GM12878 (cell line): Measurements from ENCODE around the gene ITSN1. TPM values are rescaled to one million over a fixed set of nuclear protein-coding genes. Genes with fewer than 3 reads are reported as not detected.

Experiments
- ATAC-seq: fragments of 200-7000 bp; cut with Tn5 transposase; 3 replicates; pipeline ENCODE4 v1.9.1; 2020; ENCODE audit warnings: mild to moderate bottlenecking, moderate library complexity
- BruUV-seq: library from RNA; stranded (reverse); fragments of 400-500 nt; replicated peaks from 2 replicates; lab custom pipeline; 2021; lab: Mats Ljungman, UMichigan
- CTCF ChIA-PET: fragments of 300-600 bp; sonication (Branson Sonifier 250); formaldehyde crosslinking; extraction: SDS; loops from one replicate; lab custom pipeline; 2021; ENCODE audit warnings: inconsistent platforms; lab: Yijun Ruan, JAX
- POLR2A ChIA-PET: fragments of 350-600 bp; formaldehyde crosslinking; extraction: SDS; loops from one replicate; lab custom pipeline; 2021; ENCODE audit warnings: inconsistent platforms; lab: Charles Lee
- RAD21 ChIA-PET: fragments of 300-600 bp; sonication (Branson Sonifier 250); formaldehyde crosslinking; loops from one replicate; lab custom pipeline; 2023; ENCODE audit warnings: antibody characterized with exemption; ENCODE audit not compliant: unreplicated experiment; lab: Charles Lee
- SMC1A ChIA-PET: fragments of 300-600 bp; sonication (Branson Sonifier 250); formaldehyde crosslinking; loops from one replicate; lab custom pipeline; 2023; ENCODE audit not compliant: unreplicated experiment, uncharacterized antibody; lab: Charles Lee
- DNase-seq: peaks from one replicate; pipeline ENCODE4 v3.0.0-alpha.2; 2011; ENCODE audit warnings: low read depth, low spot score
- FAIRE-seq: peaks from 3 replicates; lab custom pipeline; 2011; peaks lifted over from hg19 to GRCh38; lab: Jason Lieb, UNC
- H2AFZ ChIP-seq: 2 replicates; pipeline ENCODE4 v1.6.0; 2011; ENCODE audit warnings: low read depth, low read length, control low read depth; ENCODE audit not compliant: control insufficient read depth
- H3K27ac ChIP-seq: 2 replicates; pipeline ENCODE4 v1.5.1; 2011; ENCODE audit warnings: control low read depth; ENCODE audit not compliant: control insufficient read depth, insufficient read depth
- H3K27me3 ChIP-seq, 2 experiments: replicated peaks in 1 of 2; 2 replicates each; pipeline versions ENCODE4 v1.6.0 to v1.6.1; 2011; ENCODE audit warnings: low read length in 1 of 2; ENCODE audit not compliant: control insufficient read depth in 2 of 2, insufficient read depth in 2 of 2
- H3K36me3 ChIP-seq, 2 experiments: 2 replicates each; pipeline ENCODE4 v1.5.1; 2011; ENCODE audit warnings: low read length in 1 of 2; ENCODE audit not compliant: control insufficient read depth in 2 of 2, insufficient read depth in 2 of 2
- H3K4me1 ChIP-seq: 2 replicates; pipeline ENCODE4 v1.6.1; 2011; ENCODE audit warnings: mild to moderate bottlenecking, low read length, moderate library complexity, mixed read lengths; ENCODE audit not compliant: control insufficient read depth, insufficient read depth
- H3K4me2 ChIP-seq: 2 replicates; pipeline ENCODE4 v1.6.0; 2011; ENCODE audit warnings: control low read depth; ENCODE audit not compliant: control insufficient read depth, insufficient read depth
- H3K4me3 ChIP-seq: fragments of 200-600 bp; sonication (generic); 2 replicates; pipeline ENCODE4 v1.5.1; 2016
- H3K79me2 ChIP-seq: 2 replicates; pipeline ENCODE4 v1.6.0; 2011; ENCODE audit warnings: low read length; ENCODE audit not compliant: control insufficient read depth, insufficient read depth
- H3K9ac ChIP-seq: 2 replicates; pipeline ENCODE4 v1.8.0; 2011; ENCODE audit warnings: low read length, control low read depth, mixed read lengths; ENCODE audit not compliant: control insufficient read depth, insufficient read depth
- H3K9me3 ChIP-seq: replicated peaks from 3 replicates; pipeline ENCODE4 v1.5.1; 2011; ENCODE audit warnings: mild to moderate bottlenecking, low read length; ENCODE audit not compliant: control insufficient read depth, insufficient read depth
- H4K20me1 ChIP-seq: 2 replicates; pipeline ENCODE4 v1.6.0; 2011; ENCODE audit not compliant: control insufficient read depth, insufficient read depth
- WGBS: methylation state at CpG from one replicate; pipeline ENCODE4 v1.1.6; 2016; ENCODE audit warnings: low lambda C conversion rate; ENCODE audit not compliant: insufficient replicate concordance, insufficient coverage; ENCODE audit errors: missing lambda C conversion rate; 5-methylcytosine and 5-hydroxymethylcytosine counted together
- in situ Hi-C: fragments of 300-500 bp; cut with MboI; formaldehyde crosslinking; loops from 9 replicates; pipeline ENCODE4 v1.14.3; 2018; ENCODE audit warnings: mixed read lengths
- intact Hi-C: fragments of 100-400 bp; cut with micrococcal nuclease; formaldehyde crosslinking; loops from one replicate; pipeline ENCODE4 v1.14.2; 2022; ENCODE audit not compliant: unreplicated experiment
- polyA plus RNA-seq, 11 experiments: library from polyadenylated mRNA; depleted of rRNA in 4 of 11; unstranded in 6 of 11; stranded (reverse) in 5 of 11; fragments of >200 nt; fragmentation: Nextera tagmentation in 4 of 11; fragmentation: Illumina TruSeq in 1 of 11; extraction: Ambion mirVana in 4 of 11; extraction: Trizol in 1 of 11; gene quantifications; 1 replicate in 1 of 11; 2 replicates in 10 of 11; pipeline versions ENCODE4 v1.2.1 to v1.2.3, GENCODE V29; 2011 to 2016; ENCODE audit warnings: inconsistent platforms in 2 of 11, missing spikeins in 2 of 11, low read depth in 1 of 11
- total RNA-seq, 4 experiments: library from RNA; depleted of rRNA in 3 of 4; stranded (reverse); fragments of >200 nt in 3 of 4; fragmentation: Illumina TruSeq in 1 of 4; extraction: Trizol in 1 of 4; gene quantifications; 2 replicates each; pipeline versions ENCODE4 v1.2.1 to v1.2.3, GENCODE V29; 2013 to 2021
- TF ChIP-seq, protein P1 (sequence below), 3 experiments: IDR thresholded peaks in 2 of 3; conservative IDR thresholded peaks in 1 of 3; 2 replicates each; pipeline ENCODE4 v1.5.1; 2011; ENCODE audit warnings: low read depth in 3 of 3, low read length in 3 of 3, mild to moderate bottlenecking in 3 of 3, control low read depth in 2 of 3, moderate library complexity in 2 of 3, inconsistent platforms in 1 of 3, mixed read lengths in 1 of 3; ENCODE audit not compliant: control insufficient read depth in 2 of 3, insufficient read depth in 1 of 3; ENCODE audit errors: extremely low read depth in 1 of 3
- TF ChIP-seq, protein P2 (sequence below): fragments of 450-650 bp; IDR thresholded peaks from 2 replicates; pipeline ENCODE4 v1.6.1; 2018; ENCODE audit warnings: mild to moderate bottlenecking, low read depth, moderate library complexity; ENCODE audit not compliant: partially characterized antibody

The ITSN1 gene
- total and polyA plus RNA-seq, 10 of the 15 experiments (the other 5 are each of a cell fraction or from before 2014, with no cell fraction given): 0.89 to 10.6 (median 4.8) TPM

DNA sequence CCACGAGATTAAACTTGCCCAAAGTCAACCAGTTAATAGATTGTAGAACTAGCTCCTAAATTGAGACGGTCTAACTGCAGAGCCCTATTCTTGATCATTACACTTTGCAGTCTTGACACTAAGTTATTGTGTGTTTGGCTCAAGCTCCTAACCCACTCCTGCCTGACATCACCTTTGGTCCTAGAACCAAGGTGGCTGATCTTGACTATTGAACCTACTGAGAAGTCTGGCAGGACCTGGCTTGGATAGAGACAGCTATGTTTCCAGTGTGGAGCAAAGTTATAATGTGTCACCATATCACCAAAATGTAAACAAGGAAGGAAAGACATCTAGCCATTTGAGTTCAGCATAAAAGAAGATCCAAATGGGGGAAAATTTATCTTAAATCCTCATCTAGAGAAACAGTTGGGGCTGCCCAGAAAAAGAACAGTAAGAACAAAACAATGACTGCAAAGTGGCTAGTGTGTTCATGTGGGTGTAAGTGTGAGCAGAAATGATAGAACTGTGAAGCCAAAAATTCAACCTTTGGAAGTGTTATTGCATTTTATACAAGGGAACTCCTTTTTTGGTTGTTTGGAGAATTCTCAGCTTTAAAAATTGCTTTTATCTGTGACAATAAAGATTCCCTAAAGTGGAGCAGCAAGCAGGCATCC, 166.5 kb downstream of the ITSN1 start:
- intact Hi-C loops (no loop called here), in situ Hi-C loops (no loop called here)
- no peak for ATAC-seq
- Histone ChIP-seq H3K36me3 (no peaks in the 10 kb centered on the region), H2AFZ (no peak overlapping the region), H3K4me1 (no peaks in the 10 kb centered on the region), H3K9ac (no peak overlapping the region), H3K4me3 (no peak overlapping the region), H4K20me1 (no peaks in the 10 kb centered on the region), H3K4me2 (no peak overlapping the region), H3K9me3 (no peaks in the 10 kb centered on the region), H3K27ac (no peak overlapping the region), H3K27me3 (no peaks in the 10 kb centered on the region), H3K79me2 (no peaks in the 10 kb centered on the region)
- ChIA-PET SMC1A (no interaction called here), RAD21 (interaction anchor here (1.2 kb wide), 1 partner anchor 40 kb away, joined by 3 read pairs; no protein-coding TSS in a partner anchor), POLR2A (no interaction called here), CTCF (no interaction called here)
- DNase-seq: no peak
- TF ChIP-seq, protein P1, sequence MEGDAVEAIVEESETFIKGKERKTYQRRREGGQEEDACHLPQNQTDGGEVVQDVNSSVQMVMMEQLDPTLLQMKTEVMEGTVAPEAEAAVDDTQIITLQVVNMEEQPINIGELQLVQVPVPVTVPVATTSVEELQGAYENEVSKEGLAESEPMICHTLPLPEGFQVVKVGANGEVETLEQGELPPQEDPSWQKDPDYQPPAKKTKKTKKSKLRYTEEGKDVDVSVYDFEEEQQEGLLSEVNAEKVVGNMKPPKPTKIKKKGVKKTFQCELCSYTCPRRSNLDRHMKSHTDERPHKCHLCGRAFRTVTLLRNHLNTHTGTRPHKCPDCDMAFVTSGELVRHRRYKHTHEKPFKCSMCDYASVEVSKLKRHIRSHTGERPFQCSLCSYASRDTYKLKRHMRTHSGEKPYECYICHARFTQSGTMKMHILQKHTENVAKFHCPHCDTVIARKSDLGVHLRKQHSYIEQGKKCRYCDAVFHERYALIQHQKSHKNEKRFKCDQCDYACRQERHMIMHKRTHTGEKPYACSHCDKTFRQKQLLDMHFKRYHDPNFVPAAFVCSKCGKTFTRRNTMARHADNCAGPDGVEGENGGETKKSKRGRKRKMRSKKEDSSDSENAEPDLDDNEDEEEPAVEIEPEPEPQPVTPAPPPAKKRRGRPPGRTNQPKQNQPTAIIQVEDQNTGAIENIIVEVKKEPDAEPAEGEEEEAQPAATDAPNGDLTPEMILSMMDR (IDR thresholded peaks at IDR 0.05 in 2 of 3, conservative IDR thresholded peaks at IDR 0.05 in 1 of 3; ENCODE audit: control insufficient read depth in 2 of 3, extremely low read depth in 1 of 3, insufficient read depth in 1 of 3, low read depth in 3 of 3, low read length in 3 of 3): no peak
- TF ChIP-seq, protein P2, sequence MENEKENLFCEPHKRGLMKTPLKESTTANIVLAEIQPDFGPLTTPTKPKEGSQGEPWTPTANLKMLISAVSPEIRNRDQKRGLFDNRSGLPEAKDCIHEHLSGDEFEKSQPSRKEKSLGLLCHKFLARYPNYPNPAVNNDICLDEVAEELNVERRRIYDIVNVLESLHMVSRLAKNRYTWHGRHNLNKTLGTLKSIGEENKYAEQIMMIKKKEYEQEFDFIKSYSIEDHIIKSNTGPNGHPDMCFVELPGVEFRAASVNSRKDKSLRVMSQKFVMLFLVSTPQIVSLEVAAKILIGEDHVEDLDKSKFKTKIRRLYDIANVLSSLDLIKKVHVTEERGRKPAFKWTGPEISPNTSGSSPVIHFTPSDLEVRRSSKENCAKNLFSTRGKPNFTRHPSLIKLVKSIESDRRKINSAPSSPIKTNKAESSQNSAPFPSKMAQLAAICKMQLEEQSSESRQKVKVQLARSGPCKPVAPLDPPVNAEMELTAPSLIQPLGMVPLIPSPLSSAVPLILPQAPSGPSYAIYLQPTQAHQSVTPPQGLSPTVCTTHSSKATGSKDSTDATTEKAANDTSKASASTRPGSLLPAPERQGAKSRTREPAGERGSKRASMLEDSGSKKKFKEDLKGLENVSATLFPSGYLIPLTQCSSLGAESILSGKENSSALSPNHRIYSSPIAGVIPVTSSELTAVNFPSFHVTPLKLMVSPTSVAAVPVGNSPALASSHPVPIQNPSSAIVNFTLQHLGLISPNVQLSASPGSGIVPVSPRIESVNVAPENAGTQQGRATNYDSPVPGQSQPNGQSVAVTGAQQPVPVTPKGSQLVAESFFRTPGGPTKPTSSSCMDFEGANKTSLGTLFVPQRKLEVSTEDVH: no peak
- WGBS: 21% methylated on average over 2 of the region's 2 CpGs
- peak; percentile 69 for FAIRE-seq
- BruUV-seq: no TSS peak
